Measurements from ENCODE around the gene DBN1.
"Not testable (repeated sequence)": the region's sequence is repeated elsewhere in the genome, so short reads cannot be mapped to it uniquely, and the experiment has no call there.

DBN1 gene

DNA sequence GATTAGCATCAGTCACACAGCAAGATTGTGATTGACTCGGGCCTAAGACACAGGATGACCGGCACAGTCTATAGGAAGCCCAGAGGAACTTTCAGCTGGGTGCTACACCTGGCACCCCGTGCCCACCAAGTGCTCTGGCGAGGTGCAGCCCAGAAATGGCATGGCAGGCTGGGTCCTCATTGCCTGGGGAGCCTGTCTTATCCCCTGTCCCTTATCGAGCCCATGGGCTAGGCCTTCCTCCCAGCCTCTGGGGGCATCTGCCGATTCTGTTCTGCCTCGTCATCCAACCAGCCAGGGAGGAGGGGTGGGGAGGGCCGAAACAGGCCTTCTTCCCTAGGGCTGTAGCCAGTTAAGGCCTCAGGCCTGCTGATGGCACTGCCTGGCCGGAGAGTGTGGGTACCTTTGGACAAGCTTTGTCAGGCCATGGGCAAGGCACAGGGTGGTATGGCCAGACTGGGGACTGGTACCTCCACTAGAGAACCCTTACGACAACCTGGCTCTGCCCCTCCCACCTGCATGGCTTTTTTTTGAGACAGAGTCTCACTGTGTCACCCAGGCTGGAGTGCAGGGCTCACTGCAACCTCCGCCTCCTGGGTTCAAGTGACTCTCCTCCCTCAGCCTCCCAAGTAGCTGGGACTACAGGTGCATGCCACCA lies 45.4 kb downstream of the DBN1 start:
- DNase-seq, result no peak

DNA sequence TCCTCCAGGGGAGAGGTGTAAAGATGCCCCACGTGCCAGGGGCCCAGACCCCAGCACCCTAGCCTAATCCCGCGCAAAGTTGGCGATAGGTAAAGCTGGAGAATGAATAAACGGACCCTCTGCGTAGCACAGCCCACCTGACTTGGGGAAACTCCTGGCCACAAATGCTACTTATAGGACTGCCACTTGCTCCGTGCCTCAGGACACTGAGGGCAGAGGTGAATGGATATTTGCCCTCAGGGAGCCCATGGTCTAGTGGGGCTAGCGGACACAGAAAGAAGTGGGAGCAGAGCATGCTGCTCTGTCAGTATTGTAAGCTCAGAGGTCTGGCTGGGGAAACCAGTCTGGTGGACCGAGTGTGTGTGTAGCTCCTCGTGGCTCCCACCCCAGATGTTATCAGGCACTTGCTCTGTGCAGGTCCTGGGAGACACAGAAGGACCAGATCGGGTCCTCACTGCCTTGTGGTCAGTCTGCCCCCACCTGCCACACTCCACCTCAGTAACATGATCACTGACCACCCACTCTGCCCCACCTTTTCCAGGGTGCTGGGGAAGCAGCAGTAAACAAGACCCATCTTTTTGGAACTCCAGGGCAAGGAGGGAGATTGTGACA lies 46.1 kb downstream of the DBN1 start:
- DNase-seq, result peak in 1 of 3 experiments; percentile 38

DNA sequence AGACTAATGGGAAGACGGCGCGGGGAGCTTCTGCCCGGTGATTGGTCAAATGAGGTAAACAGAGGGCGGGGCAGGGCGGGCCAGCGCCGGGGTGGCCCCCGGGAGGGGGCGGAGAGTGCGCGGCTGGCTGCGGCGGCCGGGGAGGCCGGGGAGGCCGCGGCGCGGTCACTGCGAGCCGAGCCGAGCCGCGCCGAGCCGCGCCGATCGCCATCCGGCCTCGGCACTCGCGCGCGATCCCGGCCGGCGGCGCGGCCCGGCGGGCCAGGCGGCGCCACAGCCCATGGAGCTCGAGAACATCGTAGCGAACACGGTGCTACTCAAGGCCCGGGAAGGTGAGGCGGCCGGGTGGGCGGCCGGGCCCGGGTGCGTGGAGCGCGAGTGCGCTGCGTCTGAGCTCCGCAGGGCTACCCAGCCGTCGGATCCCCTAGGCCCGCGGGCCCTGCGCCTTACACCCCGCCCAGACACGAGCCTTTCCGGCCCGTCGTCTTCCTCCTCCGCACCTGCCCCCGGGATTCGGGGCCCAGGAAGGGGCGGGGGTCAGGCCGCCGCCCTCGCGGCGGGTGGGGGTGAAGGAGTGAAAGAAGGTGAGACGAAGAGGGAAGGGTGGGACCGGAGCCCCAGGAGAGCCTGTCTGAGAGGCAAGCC lies 46.7 kb downstream of the DBN1 start, which contains the start of gene GRK6:
TSS of gene GRK6 (plus strand) at position 111 of the 645 bp plus-strand sequence. CDS start at position 281, 170 bp downstream.
- peak in 2 of 3 experiments; percentile 59 to 61 for DNase-seq

DNA sequence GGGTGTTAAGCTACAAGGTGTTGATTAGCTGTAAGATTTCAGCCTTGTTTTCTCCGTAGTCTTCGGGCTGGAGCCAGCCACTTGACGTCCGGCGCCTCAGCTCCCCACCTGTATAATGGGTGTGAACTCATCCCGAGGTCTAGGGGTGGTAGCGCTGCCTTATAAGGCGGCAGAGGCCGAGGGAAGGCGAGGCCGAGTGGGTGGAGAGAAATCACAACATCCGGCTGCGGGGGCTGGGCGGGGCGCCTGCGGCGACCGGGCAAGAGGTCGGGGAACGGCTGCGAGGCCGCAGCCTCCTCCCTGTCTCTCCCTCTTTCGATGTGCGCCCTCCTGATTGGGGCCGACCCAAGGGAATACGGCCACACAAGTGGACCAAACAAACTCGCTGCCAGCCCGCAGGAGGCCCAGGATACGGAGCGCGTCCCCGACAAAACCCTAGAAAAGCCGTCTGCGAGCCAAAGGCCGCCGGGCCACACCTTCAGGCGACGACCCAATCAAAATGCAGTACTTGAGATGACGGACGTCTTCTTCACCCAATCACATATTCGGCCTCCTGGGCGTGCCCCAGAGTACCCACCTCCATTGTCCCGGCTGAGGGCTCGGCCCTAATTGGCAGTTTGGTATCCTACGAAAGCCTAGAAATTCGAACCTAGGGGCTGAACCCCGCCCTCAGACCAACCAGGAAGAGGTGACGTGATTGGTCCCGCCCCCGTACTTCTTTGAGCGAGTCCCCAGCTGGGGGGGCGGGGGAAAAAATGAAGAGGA lies 47.5 kb downstream of the DBN1 start:
- DNase-seq, result peak; percentile 98 to 100 (median 100)

DNA sequence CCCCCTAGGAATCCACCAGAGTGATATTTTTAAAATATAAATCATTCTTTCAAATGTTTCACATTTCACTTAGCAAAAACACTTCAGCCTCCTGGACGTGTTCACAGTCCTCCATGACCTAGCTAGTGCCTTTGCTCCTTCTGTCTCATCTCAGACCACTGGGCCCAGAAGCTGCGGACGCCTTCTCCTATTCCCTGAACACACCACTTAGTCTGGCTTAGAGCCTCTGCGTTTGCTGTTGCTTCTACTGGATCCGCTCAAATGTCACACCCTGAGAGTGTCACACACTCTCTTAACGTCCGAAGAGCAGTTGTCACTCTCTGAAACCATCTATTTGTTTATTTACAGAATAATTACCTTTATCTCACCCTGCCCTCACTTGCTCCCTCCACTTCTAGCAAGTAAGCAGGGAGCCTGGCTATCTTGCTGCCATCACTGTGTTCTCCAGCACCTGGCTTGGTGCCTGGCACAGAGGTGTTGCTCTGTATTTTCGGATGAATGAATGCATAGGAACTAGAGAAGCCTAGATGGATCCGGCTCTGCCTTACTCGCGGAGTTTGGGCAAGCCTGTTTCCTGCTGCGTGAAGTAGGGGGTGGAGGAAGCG lies 48.1 kb downstream of the DBN1 start:
- peak in 1 of 3 experiments; percentile 56 for DNase-seq

DNA sequence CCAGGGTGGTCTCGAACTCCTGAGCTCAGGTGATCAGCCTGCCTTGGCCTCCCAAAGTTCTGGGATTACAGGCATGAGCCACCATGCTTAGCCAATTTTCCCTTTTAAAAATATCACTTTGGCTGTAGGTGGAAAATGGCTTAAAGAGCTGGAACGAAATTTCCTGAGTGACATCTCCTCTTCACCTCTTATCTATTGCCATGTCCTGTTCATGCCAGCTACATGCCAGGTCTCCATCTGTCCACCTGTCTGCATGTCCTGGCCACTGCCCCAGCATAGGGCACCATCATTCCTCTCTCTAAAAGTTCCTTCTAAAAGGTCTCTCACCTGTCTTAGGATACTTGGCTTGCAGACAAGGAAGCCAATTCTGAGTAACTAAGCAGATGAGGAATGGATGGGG lies 49.8 kb downstream of the DBN1 start:
- DNase-seq, result no peak

DNA sequence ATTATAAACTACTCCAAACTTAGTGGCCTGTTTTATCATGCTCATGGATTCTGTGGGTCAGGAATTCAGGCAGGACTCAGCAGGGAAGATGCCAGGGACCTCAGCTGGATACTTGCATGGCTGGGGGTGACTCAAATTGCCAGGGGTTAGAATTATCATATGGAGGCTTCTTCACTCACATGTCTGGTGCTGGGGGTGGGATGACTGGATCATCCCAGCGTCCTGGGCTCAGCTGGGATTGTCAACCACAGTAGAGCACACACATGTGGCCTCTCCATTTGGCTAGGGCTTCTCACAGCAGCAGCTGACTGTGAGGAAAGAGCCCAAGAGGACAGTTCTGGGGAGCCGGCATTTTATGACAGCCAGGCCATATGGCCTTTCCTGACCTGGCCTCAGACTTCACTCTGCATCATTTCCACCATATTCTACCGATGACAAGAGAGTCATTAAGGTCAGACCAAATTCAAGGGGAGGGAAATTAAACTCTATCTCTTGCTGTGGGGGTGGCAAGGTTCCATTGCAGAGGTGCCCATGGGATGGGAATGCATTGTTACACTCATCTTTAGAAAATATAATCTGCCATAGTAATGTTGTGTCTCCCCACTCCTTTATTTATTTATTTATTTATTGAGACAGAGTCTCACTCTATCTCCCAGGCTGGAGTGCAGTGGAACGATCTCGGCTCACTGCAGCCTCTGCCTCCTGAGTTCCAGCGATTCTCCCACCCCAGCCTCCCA lies 52.2 kb downstream of the DBN1 start:
- DNase-seq, result no peak

DNA sequence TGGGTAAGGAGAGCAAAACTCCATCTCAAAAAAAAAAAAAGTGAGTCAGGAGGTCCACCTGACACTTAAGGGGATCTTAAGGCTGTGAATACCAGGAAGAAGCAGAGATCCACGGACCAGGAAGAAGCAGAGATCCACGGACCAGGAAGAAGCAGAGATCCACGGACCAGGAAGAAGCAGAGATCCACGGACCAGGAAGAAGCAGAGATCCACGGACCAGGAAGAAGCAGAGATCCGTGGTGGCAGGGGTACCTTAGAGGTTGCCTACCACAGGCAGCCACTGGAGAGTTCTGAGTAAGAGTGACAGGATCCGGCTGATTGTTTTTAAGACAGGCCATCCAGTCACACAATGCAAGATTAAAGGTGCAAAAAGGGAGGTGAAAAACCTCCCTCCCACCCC lies 53.0 kb downstream of the DBN1 start:
- not testable (repeated sequence) for DNase-seq

DNA sequence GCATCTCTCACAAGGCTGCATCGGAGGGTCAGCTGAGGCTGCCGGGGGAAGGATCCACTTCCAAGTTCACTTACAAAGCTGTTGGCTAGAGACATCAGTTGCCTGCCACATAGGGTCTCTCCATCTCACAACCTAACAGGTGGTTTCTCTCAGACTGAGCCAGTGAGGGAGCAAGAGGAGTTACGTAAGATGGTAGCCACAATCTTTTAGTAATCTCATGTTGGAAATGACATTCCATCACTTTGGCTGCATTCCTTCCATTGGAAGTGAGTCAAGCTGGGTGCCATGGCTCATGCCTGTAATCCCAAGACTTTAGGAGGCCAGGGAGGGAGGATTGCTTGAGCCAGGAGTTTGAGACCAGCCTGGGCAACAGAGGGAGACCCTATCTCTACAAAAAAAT lies 54.4 kb downstream of the DBN1 start:
- no peak for DNase-seq

DNA sequence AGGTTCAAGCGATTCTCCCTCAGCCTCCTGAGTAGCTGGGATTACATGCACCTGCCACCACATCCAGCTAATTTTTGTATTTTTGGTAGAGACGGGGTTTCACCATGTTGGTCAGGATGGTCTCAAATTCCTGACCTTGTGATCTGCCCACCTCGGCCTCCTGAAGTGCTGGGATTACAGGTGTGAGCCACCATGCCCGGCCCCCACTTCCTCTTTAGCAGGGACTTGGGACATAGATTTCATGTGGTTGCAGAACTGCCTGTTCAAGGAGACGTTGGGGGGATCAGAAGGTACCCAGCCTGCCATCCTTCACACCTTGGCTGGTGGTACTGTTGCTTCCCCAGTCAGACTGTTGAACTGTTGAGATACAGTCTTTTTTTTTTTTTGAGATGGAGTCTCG lies 56.4 kb downstream of the DBN1 start:
- not testable (repeated sequence) for DNase-seq

DNA sequence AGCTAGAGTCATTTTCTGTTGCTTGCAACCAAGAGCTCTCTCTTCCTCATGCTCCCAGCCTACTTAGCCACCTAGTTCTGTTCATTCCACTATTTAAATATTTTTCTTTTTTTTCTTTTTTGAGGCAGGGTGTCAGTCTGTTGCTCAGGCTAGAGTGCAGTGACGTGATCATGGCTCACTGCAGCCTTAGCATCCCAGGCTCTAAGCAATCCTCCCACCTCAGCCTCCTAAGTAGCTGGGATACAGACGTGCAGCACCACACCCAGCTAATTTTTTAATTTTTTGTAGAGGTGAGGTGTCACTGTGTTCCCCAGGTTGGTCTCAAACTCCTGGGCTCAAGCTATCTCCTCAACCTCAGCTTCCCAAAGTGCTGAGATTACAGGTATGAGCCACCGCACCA lies 59.0 kb downstream of the DBN1 start:
- no peak for DNase-seq

DNA sequence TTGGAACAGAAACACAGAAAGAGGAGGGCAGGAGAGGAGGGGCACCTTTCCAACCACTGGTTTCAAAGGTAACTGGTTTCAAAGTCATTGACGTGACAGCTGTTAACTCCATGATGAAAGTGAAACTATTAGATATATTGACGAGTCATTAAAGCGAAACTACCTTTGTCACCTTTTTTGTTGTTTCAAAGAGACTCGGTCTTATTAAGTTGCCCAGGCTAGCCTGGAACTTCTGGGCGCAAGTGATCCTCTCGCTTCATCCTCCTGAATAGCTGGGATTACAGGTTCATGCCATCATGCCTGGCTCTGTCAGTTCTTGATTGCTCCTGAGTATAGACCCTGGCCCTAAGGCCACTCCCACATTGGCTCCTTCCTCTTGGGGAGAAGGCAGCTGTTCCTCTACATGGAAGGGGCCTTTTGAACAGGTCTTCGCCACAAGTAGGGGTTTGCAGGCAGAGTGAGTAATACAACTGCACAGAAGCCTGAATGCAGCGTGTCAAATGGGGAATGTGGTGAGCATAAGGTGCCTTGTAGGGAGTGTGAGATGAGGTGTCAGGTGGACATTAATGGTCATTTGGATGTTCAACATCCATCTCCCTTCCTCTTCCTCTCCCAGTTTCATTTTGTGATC lies 60.7 kb downstream of the DBN1 start:
- no peak for DNase-seq

DNA sequence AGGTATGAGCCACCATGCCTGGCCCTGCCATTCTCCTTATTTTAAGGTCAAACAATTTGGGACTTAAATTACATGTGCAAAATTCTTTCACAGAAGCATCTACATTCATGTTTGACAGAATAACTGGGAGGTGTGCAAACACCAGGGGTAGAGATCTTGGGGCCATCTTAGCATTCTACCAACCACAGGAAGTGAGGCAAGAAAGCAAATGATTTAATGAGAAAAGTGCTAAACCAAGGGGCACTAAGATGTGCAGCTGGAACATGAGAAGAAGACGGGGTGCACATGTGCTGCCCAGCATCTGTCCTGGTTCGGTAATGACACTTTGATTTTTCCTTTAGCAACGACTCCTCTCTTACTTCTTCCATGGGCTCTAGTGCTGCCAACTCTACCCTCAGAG lies 62.9 kb downstream of the DBN1 start:
- no peak for DNase-seq

DNA sequence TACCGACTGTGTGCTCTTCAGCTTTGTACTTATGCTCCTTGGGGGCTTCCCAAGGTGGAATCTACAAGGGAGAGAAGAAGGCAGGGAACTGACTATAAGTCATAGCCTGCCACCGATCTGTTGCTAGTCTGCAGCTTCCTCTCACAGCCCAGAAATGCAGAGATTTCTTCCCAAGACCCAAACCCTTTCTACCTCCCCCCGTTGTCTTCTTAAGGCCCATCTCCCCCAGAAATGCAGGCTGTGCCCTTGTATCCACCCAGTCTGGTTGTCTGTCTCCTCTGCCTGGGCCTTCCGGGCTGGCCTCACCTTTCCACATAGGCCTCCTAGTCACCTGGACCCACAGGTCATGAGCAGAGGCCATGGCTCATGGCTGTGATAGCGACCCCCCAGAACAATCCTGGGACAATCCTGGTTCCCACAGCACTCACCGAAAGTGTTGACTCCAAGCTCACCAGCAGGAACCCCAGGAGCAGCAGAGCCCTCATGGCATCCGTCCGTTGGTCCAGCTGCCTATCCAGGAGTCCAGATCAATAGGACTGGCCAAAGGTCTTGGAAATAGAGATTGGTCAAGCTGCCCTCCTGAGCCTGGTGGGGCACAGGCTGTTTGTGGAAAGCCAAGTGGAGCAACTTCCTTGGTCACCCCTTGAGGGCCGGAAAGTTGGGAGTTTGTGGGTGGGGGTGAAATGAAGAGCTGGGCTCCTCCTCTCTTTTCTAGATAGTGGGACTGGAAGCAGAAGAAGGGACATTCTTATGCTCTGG lies 64.2 kb downstream of the DBN1 start, which contains the start of gene F12:
TSS of gene F12 (minus strand) at position 522 of the 759 bp plus-strand sequence. CDS start at position 485, 37 bp downstream.
- no peak for DNase-seq

Measured in NCI-H1417 (cell line).